VCaP (cell line): ENCODE data around the gene ADCY5.
A peak's percentile ranks its signal among the peaks of the same experiment; 100 is the strongest.

ENCODE experiments used
- H3K27ac ChIP-seq: fragments of 450-650 bp; 2 replicates; pipeline ENCODE4 v1.5.1; 2017
- TF ChIP-seq, protein P1 (sequence below): fragments of 450-650 bp; conservative IDR thresholded peaks from 2 replicates; pipeline ENCODE4 v1.5.1; 2017; ENCODE audit warnings: mild to moderate bottlenecking, moderate library complexity

The ADCY5 gene

DNA sequence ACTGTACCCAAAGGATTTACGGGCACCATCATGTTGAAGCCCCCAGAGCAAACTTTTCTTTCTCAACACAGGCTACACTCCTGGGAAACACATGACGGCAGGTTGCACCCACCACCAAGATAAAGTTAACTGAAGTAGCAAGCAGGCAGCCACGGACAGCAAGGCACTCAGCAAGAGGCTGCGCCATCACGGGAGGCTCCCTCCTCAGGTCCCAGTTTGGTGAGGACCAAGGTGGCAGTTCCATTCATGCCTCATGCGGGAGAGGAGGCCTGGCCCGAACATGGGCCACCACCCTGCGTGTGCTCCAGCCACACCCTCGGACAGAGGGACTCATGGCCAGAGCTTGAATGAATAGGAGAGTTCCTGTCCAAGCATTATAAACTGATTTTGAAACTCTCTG, 6.8 kb downstream of the ADCY5 start:
- no peak overlapping the region for H3K27ac ChIP-seq
- TF ChIP-seq, protein P1, sequence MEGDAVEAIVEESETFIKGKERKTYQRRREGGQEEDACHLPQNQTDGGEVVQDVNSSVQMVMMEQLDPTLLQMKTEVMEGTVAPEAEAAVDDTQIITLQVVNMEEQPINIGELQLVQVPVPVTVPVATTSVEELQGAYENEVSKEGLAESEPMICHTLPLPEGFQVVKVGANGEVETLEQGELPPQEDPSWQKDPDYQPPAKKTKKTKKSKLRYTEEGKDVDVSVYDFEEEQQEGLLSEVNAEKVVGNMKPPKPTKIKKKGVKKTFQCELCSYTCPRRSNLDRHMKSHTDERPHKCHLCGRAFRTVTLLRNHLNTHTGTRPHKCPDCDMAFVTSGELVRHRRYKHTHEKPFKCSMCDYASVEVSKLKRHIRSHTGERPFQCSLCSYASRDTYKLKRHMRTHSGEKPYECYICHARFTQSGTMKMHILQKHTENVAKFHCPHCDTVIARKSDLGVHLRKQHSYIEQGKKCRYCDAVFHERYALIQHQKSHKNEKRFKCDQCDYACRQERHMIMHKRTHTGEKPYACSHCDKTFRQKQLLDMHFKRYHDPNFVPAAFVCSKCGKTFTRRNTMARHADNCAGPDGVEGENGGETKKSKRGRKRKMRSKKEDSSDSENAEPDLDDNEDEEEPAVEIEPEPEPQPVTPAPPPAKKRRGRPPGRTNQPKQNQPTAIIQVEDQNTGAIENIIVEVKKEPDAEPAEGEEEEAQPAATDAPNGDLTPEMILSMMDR, result no peak

DNA sequence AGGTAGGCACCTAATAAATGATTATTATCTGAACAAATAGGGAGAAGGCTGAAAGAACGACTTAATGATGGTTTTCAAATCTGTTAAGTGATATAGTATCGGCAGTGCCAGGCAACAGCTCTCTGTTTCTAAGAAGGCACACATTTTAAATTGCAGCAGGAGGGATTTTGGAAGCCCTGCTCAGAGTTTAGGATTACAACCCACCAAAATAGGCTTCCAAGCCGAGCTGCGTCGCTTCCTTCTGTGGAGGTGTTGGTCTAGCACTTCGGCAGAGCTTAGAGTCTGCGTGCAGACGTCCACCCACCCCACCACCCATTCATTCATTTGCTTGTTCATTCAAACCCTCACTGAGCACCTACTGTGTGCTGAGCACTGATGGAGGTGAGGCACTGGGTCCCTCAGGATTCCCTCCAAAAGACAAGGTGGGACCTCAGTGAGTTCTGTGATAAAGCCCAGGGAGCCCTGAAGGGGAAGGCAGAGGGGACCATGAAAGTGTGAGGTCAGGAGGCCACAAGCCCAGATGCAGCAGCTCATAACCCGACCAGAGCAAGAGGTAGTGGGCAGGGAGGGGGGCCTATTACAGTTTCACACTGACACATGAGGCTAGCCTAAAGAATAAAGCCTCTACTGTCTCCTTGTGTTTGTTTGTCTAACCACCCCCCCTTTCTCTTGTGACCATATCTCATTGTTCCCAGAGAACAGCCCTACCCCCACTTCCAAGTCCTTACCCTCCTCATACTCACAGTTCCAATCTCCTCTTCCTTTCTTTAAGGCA, 8.9 kb downstream of the ADCY5 start:
- TF ChIP-seq, protein P1, result no peak
- H3K27ac ChIP-seq, result no peak overlapping the region

DNA sequence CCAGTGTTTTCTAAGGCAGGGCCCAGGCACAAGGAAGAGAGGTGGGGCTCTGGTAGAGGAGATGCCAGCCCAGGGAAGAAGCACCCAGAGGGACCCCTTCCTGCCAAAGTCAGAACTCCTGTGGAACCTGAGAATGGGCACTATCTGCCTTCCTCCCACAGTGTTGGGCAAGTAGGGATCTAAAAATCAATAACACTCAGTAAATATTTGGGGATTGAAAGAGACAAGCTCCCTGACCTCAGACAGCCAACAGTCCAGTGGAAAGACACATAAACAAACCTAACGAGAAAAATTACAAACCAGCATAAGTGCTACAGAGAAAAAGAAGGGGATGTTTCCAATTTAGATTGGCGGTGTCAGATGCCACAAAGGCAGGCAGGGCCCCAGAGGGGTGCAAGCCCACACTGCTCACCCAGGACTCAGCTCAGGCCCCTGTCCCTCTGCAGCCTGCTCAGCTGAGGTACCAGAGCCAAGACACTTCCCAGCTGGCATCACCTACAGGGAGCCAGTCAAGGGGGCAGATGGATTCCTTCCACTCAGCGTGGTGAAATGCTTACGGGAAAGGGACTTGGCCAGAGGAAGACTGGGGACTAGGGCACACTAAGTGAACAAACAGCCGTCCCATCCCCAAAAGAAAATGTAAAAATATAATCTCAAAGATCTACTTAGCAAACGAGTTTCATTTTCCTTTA, 15.9 kb downstream of the ADCY5 start:
- H3K27ac ChIP-seq, result peak overlapping the region; percentile 55; the same call in 1 of the 2 replicates
- TF ChIP-seq, protein P1, result no peak

DNA sequence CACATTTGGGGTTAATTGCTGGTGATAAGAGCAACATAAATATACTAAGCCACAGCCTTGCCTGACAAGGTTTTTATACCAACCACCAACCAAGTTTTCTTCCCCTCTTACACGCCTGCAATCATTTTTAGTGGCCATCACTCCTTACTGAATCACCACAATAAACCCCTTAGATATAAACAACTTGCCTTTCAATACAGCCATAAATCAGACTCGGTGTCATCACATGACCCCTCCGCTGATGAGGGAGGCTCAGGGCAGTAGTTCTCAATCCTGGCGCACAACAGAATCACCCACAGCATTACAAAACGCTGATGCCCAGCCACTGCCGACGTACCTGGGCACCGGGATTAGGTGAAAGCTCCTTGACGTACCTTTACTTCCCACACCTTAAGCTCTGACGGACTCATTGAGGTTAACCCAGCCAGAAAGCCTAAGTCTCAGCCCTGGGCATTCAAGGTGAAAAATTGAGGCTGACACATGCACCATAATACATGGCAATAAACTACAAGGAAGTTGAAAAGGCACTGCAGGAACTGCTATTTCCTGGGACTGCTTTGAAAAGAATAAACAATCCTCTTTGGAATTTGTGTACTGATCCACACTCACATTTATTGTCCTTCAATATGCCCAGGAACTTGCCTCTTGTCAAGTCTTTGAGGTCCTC, 17.1 kb downstream of the ADCY5 start:
- TF ChIP-seq, protein P1, result no peak
- peak overlapping the region; percentile 55 for H3K27ac ChIP-seq

DNA sequence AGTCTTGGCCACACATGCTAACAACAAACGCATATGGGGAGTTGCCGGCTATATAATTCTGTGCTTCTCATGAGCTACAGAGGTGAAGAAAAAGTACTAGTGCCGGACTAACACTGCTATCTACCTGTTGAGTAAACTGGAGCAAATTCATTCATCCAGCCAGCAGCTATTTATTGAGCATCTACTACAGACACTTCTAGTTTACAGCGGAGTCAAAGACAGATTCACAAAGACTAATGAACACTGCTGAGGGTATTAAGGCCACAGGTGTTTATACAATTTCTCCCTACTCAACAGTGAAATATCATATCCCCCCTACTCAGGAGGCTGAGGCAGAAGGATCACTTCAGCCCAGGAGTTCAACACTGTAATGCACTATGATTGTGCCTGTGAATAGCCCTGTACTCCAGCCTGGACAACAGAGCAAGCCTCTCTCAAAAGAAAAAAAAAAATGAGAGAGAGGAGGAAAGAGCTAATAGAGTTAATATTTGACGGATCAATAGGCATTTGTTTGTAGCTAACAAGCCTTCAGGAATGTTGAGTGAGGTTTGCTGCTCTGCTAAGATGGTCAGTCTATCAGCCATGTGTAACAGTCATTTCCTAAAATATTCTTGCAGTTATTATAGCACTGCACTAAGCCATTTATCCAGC, 17.8 kb downstream of the ADCY5 start:
- H3K27ac ChIP-seq, result peak overlapping the region; percentile 55
- TF ChIP-seq, protein P1, result no peak

DNA sequence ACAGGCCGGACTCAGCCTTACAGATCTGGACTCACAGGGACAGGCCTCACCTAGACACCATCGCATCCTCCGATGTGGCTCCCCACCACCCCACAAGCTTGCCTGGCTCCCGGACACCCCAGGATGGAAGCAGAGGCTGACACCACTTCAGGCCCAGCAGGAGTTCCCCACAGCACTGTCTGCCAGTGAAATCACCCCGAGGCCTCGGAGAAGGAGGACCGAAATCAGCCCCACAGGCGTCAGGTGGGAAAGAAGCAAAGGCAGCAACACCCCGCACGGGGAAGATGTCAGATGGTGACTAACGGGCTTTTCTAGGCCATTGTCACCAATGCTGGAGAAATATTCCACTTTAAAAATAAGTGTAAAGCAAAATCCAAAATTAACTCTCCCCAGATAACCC, 18.6 kb downstream of the ADCY5 start:
- H3K27ac ChIP-seq, result no peak overlapping the region
- TF ChIP-seq, protein P1, result no peak
